Rectal smooth muscle tissue (tissue), 1 donor: ENCODE data around the gene AHCY.
"Not testable (repeated sequence)": the region's sequence is repeated elsewhere in the genome, so short reads cannot be mapped to it uniquely, and the experiment has no call there.

ENCODE experiments used
- H3K27ac ChIP-seq: one replicate; pipeline ENCODE4 v1.7.0; 2013; ENCODE audit warnings: low read depth, low read length, inconsistent platforms
- H3K27me3 ChIP-seq: one replicate; pipeline ENCODE4 v1.7.0; 2013; ENCODE audit warnings: low read length; ENCODE audit not compliant: control insufficient read depth, insufficient read depth
- H3K36me3 ChIP-seq: one replicate; pipeline ENCODE4 v1.7.0; 2013; ENCODE audit warnings: low read length; ENCODE audit not compliant: control insufficient read depth, insufficient read depth
- H3K4me1 ChIP-seq: one replicate; pipeline ENCODE4 v1.7.0; 2013; ENCODE audit warnings: low read length; ENCODE audit not compliant: control insufficient read depth, insufficient read depth
- H3K4me3 ChIP-seq: one replicate; pipeline ENCODE4 v1.7.0; 2013; ENCODE audit warnings: low read length
- H3K9ac ChIP-seq: one replicate; pipeline ENCODE4 v1.7.0; 2013; ENCODE audit warnings: low read length

Gene AHCY

DNA sequence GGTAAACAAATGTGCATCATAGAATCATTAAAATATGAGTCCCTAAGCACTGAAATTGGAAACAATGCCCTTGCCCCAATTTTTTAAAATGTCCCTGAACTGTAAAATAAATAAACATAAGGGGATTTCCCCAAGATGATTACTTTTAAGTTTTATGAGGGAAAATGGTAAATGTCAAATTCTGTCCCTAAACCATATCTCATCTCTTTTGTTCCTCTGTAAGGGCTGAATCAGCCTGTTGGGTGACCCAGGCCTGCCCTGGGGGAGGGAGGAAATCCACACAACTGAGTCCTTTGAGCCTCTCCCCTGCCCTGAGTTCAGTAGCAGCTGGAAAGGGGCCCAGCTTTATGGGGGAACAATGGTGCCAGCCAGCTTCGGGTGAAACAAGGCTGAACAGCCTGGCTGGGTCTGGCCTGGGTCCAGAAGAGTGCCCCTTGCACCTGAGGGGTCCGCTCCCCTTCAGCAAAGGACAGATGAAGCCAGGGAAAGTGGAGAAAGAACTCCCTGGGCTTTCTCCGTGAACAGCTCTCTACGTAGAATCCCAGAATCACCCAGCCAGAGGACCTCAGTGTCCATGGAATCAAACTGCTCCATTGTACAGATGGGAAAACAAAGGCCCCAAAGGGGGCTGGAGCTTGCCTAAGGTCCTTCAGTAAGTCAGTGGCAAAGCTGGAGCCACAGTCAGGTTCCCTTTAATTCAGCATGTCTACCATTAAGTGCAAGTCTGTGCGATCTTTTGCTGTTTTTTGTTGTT is 31.7 kb upstream of the AHCY start:
- no peak overlapping the region for H3K27ac ChIP-seq
- H3K4me3 ChIP-seq: no peak overlapping the region
- H3K27me3 ChIP-seq: no peaks in the 10 kb centered on the region
- H3K36me3 ChIP-seq: no peaks in the 10 kb centered on the region
- H3K4me1 ChIP-seq: no peaks in the 10 kb centered on the region
- H3K9ac ChIP-seq: no peak overlapping the region

GRCh38 chr20:34333786-34334185 is 30.6 kb upstream of the AHCY start:
- no peaks in the 10 kb centered on the region for H3K4me1 ChIP-seq
- H3K9ac ChIP-seq: no peak overlapping the region
- H3K4me3 ChIP-seq: no peak overlapping the region
- no peak overlapping the region for H3K27ac ChIP-seq
- no peaks in the 10 kb centered on the region for H3K27me3 ChIP-seq
- H3K36me3 ChIP-seq: no peaks in the 10 kb centered on the region

DNA sequence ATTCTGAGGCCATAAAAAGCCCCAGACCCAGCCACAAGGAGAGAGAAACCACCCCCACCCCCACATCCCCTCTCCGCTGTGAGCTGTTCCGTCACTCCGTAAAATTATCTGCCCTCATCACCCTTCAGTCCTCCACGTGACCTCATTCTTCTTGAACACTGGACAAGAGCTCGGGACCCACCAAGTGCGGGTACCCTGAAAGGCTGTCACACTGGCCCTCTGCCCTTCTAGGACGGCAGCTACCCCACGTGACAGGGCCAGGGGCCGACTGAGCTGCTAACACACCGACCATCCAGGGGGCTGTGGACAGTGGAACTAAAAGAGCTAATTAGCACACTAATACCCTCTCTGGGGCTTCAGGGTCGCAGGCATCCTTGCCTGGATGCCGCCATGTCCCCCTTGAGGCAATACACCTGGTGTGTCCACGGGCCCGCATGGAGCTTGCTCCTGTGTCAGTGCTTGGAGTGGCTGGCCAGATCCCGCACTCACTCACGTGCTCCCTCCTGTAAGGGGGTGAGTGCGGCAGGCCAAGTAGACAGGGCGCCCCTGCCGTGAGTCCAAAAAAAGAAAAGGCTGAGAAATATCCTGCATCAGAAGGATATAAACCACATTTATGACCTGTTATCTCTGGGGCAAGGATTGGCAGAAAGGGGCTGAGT is 29.2 kb upstream of the AHCY start:
- H3K9ac ChIP-seq: no peak overlapping the region
- no peak overlapping the region for H3K4me3 ChIP-seq
- no peaks in the 10 kb centered on the region for H3K27me3 ChIP-seq
- no peaks in the 10 kb centered on the region for H3K36me3 ChIP-seq
- no peak overlapping the region for H3K27ac ChIP-seq
- no peaks in the 10 kb centered on the region for H3K4me1 ChIP-seq

GRCh38 chr20:34331838-34332237 is 28.7 kb upstream of the AHCY start:
- Histone ChIP-seq H3K9ac (no peak overlapping the region), H3K4me3 (no peak overlapping the region), H3K36me3 (no peaks in the 10 kb centered on the region), H3K4me1 (no peaks in the 10 kb centered on the region), H3K27ac (no peak overlapping the region), H3K27me3 (no peaks in the 10 kb centered on the region)

GRCh38 chr20:34330861-34331544 is 27.8 kb upstream of the AHCY start:
- H3K27ac ChIP-seq, H3K9ac ChIP-seq, H3K4me3 ChIP-seq, H3K4me1 ChIP-seq, H3K36me3 ChIP-seq, H3K27me3 ChIP-seq: not testable (repeated sequence)

DNA sequence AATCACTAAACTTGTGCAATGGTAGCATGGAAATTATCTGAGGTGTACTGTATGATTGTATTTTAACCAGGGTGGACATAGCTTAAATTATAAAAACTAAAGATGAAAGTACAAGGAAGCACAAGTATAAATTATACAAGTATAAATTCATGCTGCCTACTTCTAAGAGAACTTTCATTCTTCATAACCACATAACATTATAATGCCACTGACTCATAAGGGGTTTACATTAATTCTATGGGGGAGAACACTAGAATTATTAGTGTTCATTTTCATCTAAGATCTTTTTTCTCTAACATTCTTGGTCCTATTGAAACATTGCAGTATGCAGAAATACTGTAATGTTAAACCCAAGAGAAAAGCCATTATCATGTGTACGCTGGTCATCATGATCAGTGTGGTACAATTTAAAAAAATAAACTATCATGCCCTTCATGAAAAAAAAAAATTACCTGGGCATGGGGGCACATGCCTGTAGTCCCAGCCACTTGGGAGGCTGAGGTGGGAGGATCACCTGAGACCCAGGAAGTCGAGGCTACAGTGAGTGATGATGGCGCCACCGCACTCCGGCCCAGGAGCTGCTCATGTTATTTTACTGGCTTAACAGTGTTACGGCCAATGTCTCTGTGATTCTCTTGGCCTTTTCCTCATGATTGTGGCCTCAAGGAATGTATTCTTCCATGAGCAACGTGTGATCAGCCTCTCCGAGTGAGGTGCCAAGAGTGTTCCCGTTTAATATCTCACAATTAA is 25.9 kb upstream of the AHCY start:
- Histone ChIP-seq H3K4me1 (no peaks in the 10 kb centered on the region), H3K4me3 (no peak overlapping the region), H3K27ac (no peak overlapping the region), H3K27me3 (no peaks in the 10 kb centered on the region), H3K9ac (no peak overlapping the region), H3K36me3 (no peaks in the 10 kb centered on the region)

- not testable (repeated sequence) for H3K27me3 ChIP-seq, H3K27ac ChIP-seq, H3K36me3 ChIP-seq, H3K9ac ChIP-seq, H3K4me1 ChIP-seq, H3K4me3 ChIP-seq
These were observed 25.1 kb upstream of the AHCY start for GRCh38 chr20:34328207-34328606.

GRCh38 chr20:34324541-34324940 is 21.4 kb upstream of the AHCY start:
- Histone ChIP-seq H3K9ac (no peak overlapping the region), H3K4me1 (no peaks in the 10 kb centered on the region), H3K27ac (no peak overlapping the region), H3K27me3 (no peaks in the 10 kb centered on the region), H3K36me3 (no peaks in the 10 kb centered on the region), H3K4me3 (no peak overlapping the region)

GRCh38 chr20:34322267-34323105 is 19.3 kb upstream of the AHCY start:
- Histone ChIP-seq H3K27me3 (no peaks in the 10 kb centered on the region), H3K4me1 (no peaks in the 10 kb centered on the region), H3K4me3 (no peak overlapping the region), H3K9ac (no peak overlapping the region), H3K27ac (no peak overlapping the region), H3K36me3 (no peaks in the 10 kb centered on the region)

DNA sequence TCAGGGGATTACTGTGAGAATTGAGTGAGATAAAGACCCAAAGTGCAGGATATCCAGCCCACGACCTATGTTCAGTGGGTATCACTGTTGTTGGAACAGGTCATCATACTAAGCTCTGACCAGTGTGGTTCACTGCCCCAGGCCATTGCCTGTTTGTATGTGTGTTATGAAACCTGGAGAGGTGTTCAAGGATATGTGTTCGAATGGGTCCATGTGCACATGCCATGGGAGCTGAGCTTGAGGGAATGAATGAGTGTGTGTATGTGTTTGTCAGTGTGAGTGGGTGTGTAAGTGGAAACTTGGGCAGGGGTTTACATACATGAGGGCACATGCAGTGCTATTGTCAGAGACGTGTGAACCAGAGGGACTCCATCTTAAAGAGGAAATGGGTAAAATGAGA is 17.7 kb upstream of the AHCY start:
- H3K4me3 ChIP-seq: no peak overlapping the region
- no peaks in the 10 kb centered on the region for H3K4me1 ChIP-seq
- no peak overlapping the region for H3K27ac ChIP-seq
- H3K27me3 ChIP-seq: no peaks in the 10 kb centered on the region
- H3K36me3 ChIP-seq: no peaks in the 10 kb centered on the region
- H3K9ac ChIP-seq: no peak overlapping the region

DNA sequence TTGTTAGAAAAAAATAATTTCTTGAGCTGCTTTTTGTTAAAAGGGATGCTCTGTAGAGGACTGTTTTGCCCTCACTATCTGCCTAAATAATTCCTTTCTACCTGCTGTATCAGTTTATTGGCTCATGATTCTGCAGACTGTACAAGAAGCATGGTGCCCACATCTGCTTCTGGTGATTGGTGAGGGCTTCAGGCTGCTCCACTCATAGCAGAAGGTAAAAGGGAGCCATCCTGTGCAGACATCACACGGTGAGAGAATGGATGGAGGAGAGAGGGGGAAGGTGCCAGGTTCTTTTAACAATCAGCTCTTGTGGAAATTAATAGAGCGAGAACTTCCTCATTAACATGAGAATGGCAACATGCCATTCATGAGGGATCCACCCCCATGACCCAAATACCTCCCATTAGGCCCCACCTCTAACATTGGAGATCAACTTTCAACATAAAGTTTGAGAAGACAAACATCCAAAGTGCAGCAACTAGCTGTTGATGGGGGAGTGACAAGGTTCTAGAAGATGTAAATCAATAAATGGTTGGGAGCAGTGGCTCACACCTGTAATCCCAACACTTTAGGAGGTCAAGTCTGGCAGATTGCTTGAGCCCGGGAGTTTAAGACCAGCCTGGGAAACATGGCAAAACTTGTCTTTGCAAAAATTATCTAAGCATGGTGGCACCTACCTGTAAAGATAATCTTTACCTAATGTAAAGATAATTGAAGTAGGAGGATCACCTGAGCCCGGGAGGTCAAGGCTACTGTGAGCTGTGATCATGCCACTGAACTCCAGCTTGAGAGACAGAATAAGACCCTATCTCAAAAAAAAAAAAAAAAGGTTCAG is 15.7 kb upstream of the AHCY start:
- no peaks in the 10 kb centered on the region for H3K4me1 ChIP-seq
- H3K36me3 ChIP-seq: no peaks in the 10 kb centered on the region
- no peak overlapping the region for H3K4me3 ChIP-seq
- H3K27ac ChIP-seq: no peak overlapping the region
- no peak overlapping the region for H3K9ac ChIP-seq
- no peaks in the 10 kb centered on the region for H3K27me3 ChIP-seq
